IMR-90 (cell line): ENCODE results near the gene DYTN. TPM values are rescaled to one million over a fixed set of nuclear protein-coding genes. Genes with fewer than 3 reads are reported as not detected.

ENCODE experiments used
- ATAC-seq: fragments of 200-7000 bp; cut with Tn5 transposase; 2 replicates; pipeline ENCODE4 v1.9.1; 2020; ENCODE audit warnings: low read depth, mild to moderate bottlenecking, moderate library complexity
- BruUV-seq: library from RNA; stranded (reverse); fragments of 400-500 nt; replicated peaks from 2 replicates; lab custom pipeline; 2021; lab: Mats Ljungman, UMichigan
- CTCF ChIA-PET: fragments of 300-600 bp; formaldehyde crosslinking; extraction: SDS; loops from one replicate; lab custom pipeline; 2021; ENCODE audit warnings: antibody characterized with exemption; lab: Yijun Ruan, JAX
- POLR2A ChIA-PET: fragments of 300-600 bp; sonication (Branson Sonifier 250); formaldehyde crosslinking; loops from one replicate; lab custom pipeline; 2022; ENCODE audit warnings: antibody characterized with exemption; ENCODE audit not compliant: unreplicated experiment; lab: Charles Lee
- DNase-seq: peaks from one replicate; pipeline ENCODE4 v3.0.0; 2013
- H2AFZ ChIP-seq: replicated peaks from 2 replicates; pipeline ENCODE3; 2013; ENCODE audit warnings: low read length, mild to moderate bottlenecking; ENCODE audit not compliant: poor library complexity
- H2AK5ac ChIP-seq: 2 replicates; pipeline ENCODE4 v1.6.1; 2013; ENCODE audit warnings: low read depth, low read length, inconsistent platforms
- H2AK9ac ChIP-seq: replicated peaks from 2 replicates; pipeline ENCODE3; 2013; ENCODE audit warnings: mild to moderate bottlenecking, low read depth, low read length, moderate library complexity; ENCODE audit not compliant: poor library complexity
- H2BK120ac ChIP-seq: 2 replicates; pipeline ENCODE4 v1.6.1; 2013; ENCODE audit warnings: low read depth, low read length, inconsistent platforms
- H2BK15ac ChIP-seq: 3 replicates; pipeline ENCODE4 v1.6.1; 2013; ENCODE audit warnings: low read depth, low read length, inconsistent platforms
- H2BK20ac ChIP-seq: 2 replicates; pipeline ENCODE4 v1.6.1; 2013; ENCODE audit warnings: low read depth, mild to moderate bottlenecking, inconsistent platforms, low read length, moderate library complexity
- H2BK5ac ChIP-seq: 2 replicates; pipeline ENCODE4 v1.6.1; 2013; ENCODE audit warnings: mild to moderate bottlenecking, low read depth, low read length, inconsistent platforms; ENCODE audit not compliant: poor library complexity, severe bottlenecking
- H3K14ac ChIP-seq: replicated peaks from 2 replicates; pipeline ENCODE4 v1.6.1; 2013; ENCODE audit warnings: low read depth, low read length, inconsistent platforms
- H3K18ac ChIP-seq: 2 replicates; pipeline ENCODE4 v1.6.1; 2013; ENCODE audit warnings: low read depth, low read length, control low read depth
- H3K23ac ChIP-seq: 2 replicates; pipeline ENCODE4 v1.6.1; 2013; ENCODE audit warnings: low read depth, low read length, inconsistent platforms
- H3K27ac ChIP-seq: 2 replicates; pipeline ENCODE4 v1.5.1; 2013; ENCODE audit warnings: mild to moderate bottlenecking, control low read depth, low read length; ENCODE audit not compliant: insufficient read depth
- H3K27me3 ChIP-seq: 2 replicates; pipeline ENCODE4 v1.6.1; 2013; ENCODE audit warnings: low read length; ENCODE audit not compliant: control insufficient read depth, insufficient read depth
- H3K36me3 ChIP-seq: 2 replicates; pipeline ENCODE4 v1.6.1; 2013; ENCODE audit warnings: low read length, mixed read lengths; ENCODE audit not compliant: control insufficient read depth, insufficient read depth
- H3K4ac ChIP-seq: 2 replicates; pipeline ENCODE4 v1.6.1; 2013; ENCODE audit warnings: low read depth, low read length, inconsistent platforms
- H3K4me1 ChIP-seq: 2 replicates; pipeline ENCODE4 v1.6.1; 2013; ENCODE audit warnings: low read length, mixed read lengths; ENCODE audit not compliant: control insufficient read depth, insufficient read depth
- H3K4me2 ChIP-seq: 2 replicates; pipeline ENCODE4 v1.6.1; 2013; ENCODE audit warnings: low read depth, mild to moderate bottlenecking, control low read depth, low read length, moderate library complexity
- H3K4me3 ChIP-seq: 2 replicates; pipeline ENCODE4 v1.5.1; 2013; ENCODE audit warnings: low read depth, mild to moderate bottlenecking, control low read depth, low read length, moderate library complexity; ENCODE audit not compliant: insufficient read depth
- H3K56ac ChIP-seq: 2 replicates; pipeline ENCODE4 v1.6.1; 2013; ENCODE audit warnings: low read length, inconsistent platforms; ENCODE audit not compliant: insufficient read depth; ENCODE audit errors: extremely low read depth
- H3K79me1 ChIP-seq, 2 experiments: 2 replicates each; pipeline ENCODE4 v1.6.1; 2013; ENCODE audit warnings: low read length in 2 of 2, inconsistent platforms in 1 of 2, low read depth in 1 of 2
- H3K9ac ChIP-seq: 2 replicates; pipeline ENCODE4 v1.6.1; 2013; ENCODE audit warnings: low read depth, low read length, control low read depth
- H3K9me1 ChIP-seq: 2 replicates; pipeline ENCODE4 v1.6.1; 2013; ENCODE audit warnings: low read length, inconsistent platforms; ENCODE audit not compliant: insufficient read depth
- H3K9me3 ChIP-seq: 2 replicates; pipeline ENCODE4 v1.6.1; 2013; ENCODE audit warnings: low read length; ENCODE audit not compliant: control insufficient read depth, insufficient read depth
- H4K20me1 ChIP-seq: 2 replicates; pipeline ENCODE4 v1.6.1; 2013; ENCODE audit warnings: low read length, inconsistent platforms; ENCODE audit not compliant: insufficient read depth
- H4K5ac ChIP-seq: 2 replicates; pipeline ENCODE4 v1.6.1; 2013; ENCODE audit warnings: mild to moderate bottlenecking, low read depth, low read length, control low read depth
- H4K8ac ChIP-seq, 2 experiments: 2 replicates each; pipeline ENCODE4 v1.6.1; 2013; ENCODE audit warnings: low read depth in 2 of 2, low read length in 2 of 2, control low read depth in 1 of 2, inconsistent platforms in 1 of 2
- H4K91ac ChIP-seq: 2 replicates; pipeline ENCODE4 v1.6.1; 2013; ENCODE audit warnings: low read depth, low read length, inconsistent platforms; ENCODE audit not compliant: insufficient read depth
- BHLHE40 ChIP-seq: fragments of 150-350 bp; IDR thresholded peaks from 2 replicates; pipeline ENCODE4 v1.6.1; 2016; ENCODE audit warnings: mild to moderate bottlenecking, low read depth, low read length
- CEBPB ChIP-seq: IDR thresholded peaks from 2 replicates; pipeline ENCODE4 v1.6.1; 2012; ENCODE audit warnings: low read depth, low read length, improper control_type of control experiment
- CHD1 ChIP-seq: IDR thresholded peaks from 2 replicates; pipeline ENCODE4 v1.6.1; 2012; ENCODE audit warnings: low read depth, low read length, improper control_type of control experiment
- FOS ChIP-seq: fragments of 150-350 bp; IDR thresholded peaks from 2 replicates; pipeline ENCODE4 v1.6.1; 2016; ENCODE audit warnings: low read depth, low read length
- MAFK ChIP-seq: IDR thresholded peaks from 2 replicates; pipeline ENCODE4 v1.6.1; 2012; ENCODE audit warnings: low read depth, low read length, improper control_type of control experiment
- MAZ ChIP-seq: IDR thresholded peaks from 2 replicates; pipeline ENCODE4 v1.6.1; 2012; ENCODE audit warnings: low read depth, mild to moderate bottlenecking, low read length, improper control_type of control experiment, moderate library complexity, borderline replicate concordance
- MXI1 ChIP-seq: IDR thresholded peaks from 2 replicates; pipeline ENCODE4 v1.6.1; 2012; ENCODE audit warnings: low read depth, mild to moderate bottlenecking, low read length, moderate library complexity, borderline replicate concordance
- NFE2L2 ChIP-seq: fragments of 150-350 bp; IDR thresholded peaks from 2 replicates; pipeline ENCODE4 v1.6.1; 2016; ENCODE audit warnings: low read depth, mild to moderate bottlenecking, low read length
- POLR2A ChIP-seq: IDR thresholded peaks from 2 replicates; pipeline ENCODE4 v1.6.1; 2012; ENCODE audit warnings: mild to moderate bottlenecking, low read depth, low read length
- RAD21 ChIP-seq: IDR thresholded peaks from 2 replicates; pipeline ENCODE4 v1.6.1; 2012; ENCODE audit warnings: low read length, improper control_type of control experiment
- RCOR1 ChIP-seq: IDR thresholded peaks from 2 replicates; pipeline ENCODE4 v1.6.1; 2012; ENCODE audit warnings: mild to moderate bottlenecking, low read length, improper control_type of control experiment; ENCODE audit not compliant: insufficient replicate concordance
- SMC3 ChIP-seq: fragments of 150-350 bp; IDR thresholded peaks from 2 replicates; pipeline ENCODE4 v1.6.1; 2016; ENCODE audit warnings: low read depth, mild to moderate bottlenecking, antibody characterized with exemption, low read length, moderate library complexity
- WGBS, 2 experiments: methylation state at CpG; one replicate each; pipeline versions ENCODE4 v1.1.5 to v1.1.7; 2013; ENCODE audit warnings: missing lambda C conversion rate in 2 of 2; ENCODE audit not compliant: insufficient read length in 1 of 2; ENCODE audit errors: extremely low coverage in 2 of 2; 5-methylcytosine and 5-hydroxymethylcytosine counted together
- dilution Hi-C: fragments of 300-500 bp; cut with HindIII; formaldehyde crosslinking; loops from one replicate; pipeline ENCODE4 v1.14.3; 2018; ENCODE audit warnings: low sequenced_read_pairs; ENCODE audit not compliant: unreplicated experiment
- in situ Hi-C: fragments of 300-500 bp; cut with MboI; formaldehyde crosslinking; loops from 3 replicates; pipeline ENCODE4 v1.14.3; 2019; ENCODE audit warnings: low sequenced_read_pairs, inconsistent platforms, mixed read lengths
- intact Hi-C: fragments of 100-400 bp; cut with micrococcal nuclease; formaldehyde crosslinking; loops from 2 replicates; pipeline ENCODE4 v1.10.0; 2022
- polyA plus RNA-seq, 3 experiments: library from polyadenylated mRNA; depleted of rRNA; stranded (reverse); fragments of >200 nt; gene quantifications; 2 replicates each; pipeline ENCODE4 v1.2.3, GENCODE V29; 2012; ENCODE audit warnings: low replicate concordance in 1 of 3
- total RNA-seq: library from RNA; depleted of rRNA; stranded (reverse); fragments of >200 nt; gene quantifications from 2 replicates; pipeline ENCODE4 v1.2.3, GENCODE V29; 2012
- TF ChIP-seq, protein P1 (sequence below): fragments of 150-350 bp; IDR thresholded peaks from 2 replicates; pipeline ENCODE4 v1.6.1; 2016; ENCODE audit warnings: low read depth, mild to moderate bottlenecking, low read length, moderate library complexity, borderline replicate concordance
- TF ChIP-seq, protein P2 (sequence below): fragments of 150-350 bp; IDR thresholded peaks from 2 replicates; pipeline ENCODE4 v1.6.1; 2017; ENCODE audit warnings: mild to moderate bottlenecking, antibody characterized with exemption, low read length, low read depth

DYTN gene
- total and polyA plus RNA-seq, 2 of the 4 experiments (the other 2 are of a cell fraction) = not detected

DNA sequence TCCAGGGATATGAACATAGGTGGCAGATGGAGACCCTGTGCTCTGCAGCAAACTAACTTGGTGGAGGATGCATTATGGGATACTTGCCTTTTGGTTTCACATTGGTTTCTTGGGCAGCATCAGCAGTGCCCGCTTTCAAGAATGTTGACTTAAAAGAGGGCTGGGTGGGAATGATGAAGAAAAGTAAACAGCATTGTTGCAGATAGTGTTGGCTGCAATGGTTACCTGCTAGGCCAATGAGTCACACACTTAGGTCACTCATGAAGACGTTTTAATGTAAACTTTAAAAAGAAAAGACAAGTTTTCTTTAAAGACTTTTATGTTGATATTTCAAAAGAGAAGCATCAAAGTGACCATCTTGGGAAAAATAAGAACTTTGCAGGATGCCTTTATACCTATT is 102.0 kb downstream of the DYTN start:
- Histone ChIP-seq H3K56ac (no peak overlapping the region), H2BK5ac (no peak overlapping the region), H3K4me1 (peaks cover 4% of the 10 kb centered on the region; the same call in 1 of the 2 replicates), H2BK120ac (no peak overlapping the region), H3K4me3 (no peak overlapping the region), H3K14ac (no peak overlapping the region), H3K18ac (no peak overlapping the region), H4K8ac (no peak overlapping the region), H3K9ac (no peak overlapping the region), H2BK20ac (no peak overlapping the region), H3K9me3 (no peaks in the 10 kb centered on the region), H3K79me1 (no peaks in the 10 kb centered on the region), H3K4ac (no peak overlapping the region), H3K9me1 (no peaks in the 10 kb centered on the region; the same call in 1 of the 2 replicates), H4K5ac (no peak overlapping the region), H3K27ac (no peak overlapping the region), H2AK9ac (no peak overlapping the region), H2BK15ac (no peak overlapping the region), H2AK5ac (no peak overlapping the region), H3K23ac (no peak overlapping the region), H4K20me1 (no peaks in the 10 kb centered on the region), H3K36me3 (no peaks in the 10 kb centered on the region), H4K91ac (no peak overlapping the region), H2AFZ (no peak overlapping the region), H3K4me2 (no peak overlapping the region; the same call in 1 of the 2 replicates), H3K27me3 (no peaks in the 10 kb centered on the region)
- DNase-seq = peak; percentile 12
- POLR2A ChIA-PET = no interaction called here
- in situ Hi-C loops = no loop called here
- no CpG with 5 or more reads among the region's 2 CpGs for WGBS, 2 experiments
- no TSS peak for BruUV-seq
- CTCF ChIA-PET = no interaction called here
- intact Hi-C loops = no loop called here
- TF ChIP-seq, protein P1, sequence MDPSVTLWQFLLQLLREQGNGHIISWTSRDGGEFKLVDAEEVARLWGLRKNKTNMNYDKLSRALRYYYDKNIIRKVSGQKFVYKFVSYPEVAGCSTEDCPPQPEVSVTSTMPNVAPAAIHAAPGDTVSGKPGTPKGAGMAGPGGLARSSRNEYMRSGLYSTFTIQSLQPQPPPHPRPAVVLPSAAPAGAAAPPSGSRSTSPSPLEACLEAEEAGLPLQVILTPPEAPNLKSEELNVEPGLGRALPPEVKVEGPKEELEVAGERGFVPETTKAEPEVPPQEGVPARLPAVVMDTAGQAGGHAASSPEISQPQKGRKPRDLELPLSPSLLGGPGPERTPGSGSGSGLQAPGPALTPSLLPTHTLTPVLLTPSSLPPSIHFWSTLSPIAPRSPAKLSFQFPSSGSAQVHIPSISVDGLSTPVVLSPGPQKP = no peak
- TF ChIP-seq POLR2A (no peak), MAFK (no peak), RCOR1 (no peak), MAZ (no peak), FOS (no peak), SMC3 (no peak), RAD21 (no peak), BHLHE40 (no peak), NFE2L2 (no peak), CEBPB (no peak), CHD1 (no peak), MXI1 (no peak)
- TF ChIP-seq, protein P2, sequence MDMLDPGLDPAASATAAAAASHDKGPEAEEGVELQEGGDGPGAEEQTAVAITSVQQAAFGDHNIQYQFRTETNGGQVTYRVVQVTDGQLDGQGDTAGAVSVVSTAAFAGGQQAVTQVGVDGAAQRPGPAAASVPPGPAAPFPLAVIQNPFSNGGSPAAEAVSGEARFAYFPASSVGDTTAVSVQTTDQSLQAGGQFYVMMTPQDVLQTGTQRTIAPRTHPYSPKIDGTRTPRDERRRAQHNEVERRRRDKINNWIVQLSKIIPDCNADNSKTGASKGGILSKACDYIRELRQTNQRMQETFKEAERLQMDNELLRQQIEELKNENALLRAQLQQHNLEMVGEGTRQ = no peak
- dilution Hi-C loops = no loop called here
- peak; percentile 14; the same call in 1 of the 2 replicates for ATAC-seq
